ENCODE results near the gene FOXO3.

FOXO3 gene

DNA sequence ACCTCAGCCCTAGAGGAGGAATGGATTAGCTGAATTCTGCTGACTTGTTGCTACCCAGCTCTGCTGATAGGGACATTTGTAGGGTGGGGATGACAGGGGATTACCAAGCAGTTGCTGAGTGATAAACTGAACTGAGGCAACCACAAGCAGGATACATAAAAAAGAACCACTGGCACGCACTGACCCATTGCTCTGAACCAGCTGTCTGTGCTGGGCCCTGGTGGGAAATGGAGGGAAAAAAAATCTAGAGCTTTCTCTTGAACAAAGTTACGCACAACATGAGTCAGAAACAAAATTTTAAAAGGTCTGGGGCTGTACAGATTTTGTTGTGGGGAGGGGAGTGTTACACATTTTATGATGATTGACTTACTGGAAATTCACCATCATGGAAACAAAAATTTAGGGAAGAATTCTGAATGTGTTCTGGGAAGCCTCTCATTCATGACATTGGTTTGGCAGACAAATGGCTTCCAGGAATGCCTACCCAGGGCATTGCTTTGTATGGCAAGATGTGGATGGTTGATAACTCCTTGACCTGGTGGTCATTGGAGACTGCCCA lies 37.7 kb downstream of the FOXO3 start:
- Histone ChIP-seq H3K9me3 (ENCODE audit: severe bottlenecking) (no peaks in the 10 kb centered on the region), H3K4me3 (ENCODE audit: low read depth, low read length) (no peak overlapping the region), H3K27ac (no peak overlapping the region), H3K27me3 (ENCODE audit: insufficient read depth, low read depth, severe bottlenecking) (no peaks in the 10 kb centered on the region), H3K36me3 (no peaks in the 10 kb centered on the region; the same call in 1 of the 2 replicates)
- TF ChIP-seq, protein P1, sequence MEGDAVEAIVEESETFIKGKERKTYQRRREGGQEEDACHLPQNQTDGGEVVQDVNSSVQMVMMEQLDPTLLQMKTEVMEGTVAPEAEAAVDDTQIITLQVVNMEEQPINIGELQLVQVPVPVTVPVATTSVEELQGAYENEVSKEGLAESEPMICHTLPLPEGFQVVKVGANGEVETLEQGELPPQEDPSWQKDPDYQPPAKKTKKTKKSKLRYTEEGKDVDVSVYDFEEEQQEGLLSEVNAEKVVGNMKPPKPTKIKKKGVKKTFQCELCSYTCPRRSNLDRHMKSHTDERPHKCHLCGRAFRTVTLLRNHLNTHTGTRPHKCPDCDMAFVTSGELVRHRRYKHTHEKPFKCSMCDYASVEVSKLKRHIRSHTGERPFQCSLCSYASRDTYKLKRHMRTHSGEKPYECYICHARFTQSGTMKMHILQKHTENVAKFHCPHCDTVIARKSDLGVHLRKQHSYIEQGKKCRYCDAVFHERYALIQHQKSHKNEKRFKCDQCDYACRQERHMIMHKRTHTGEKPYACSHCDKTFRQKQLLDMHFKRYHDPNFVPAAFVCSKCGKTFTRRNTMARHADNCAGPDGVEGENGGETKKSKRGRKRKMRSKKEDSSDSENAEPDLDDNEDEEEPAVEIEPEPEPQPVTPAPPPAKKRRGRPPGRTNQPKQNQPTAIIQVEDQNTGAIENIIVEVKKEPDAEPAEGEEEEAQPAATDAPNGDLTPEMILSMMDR (IDR thresholded peaks at IDR 0.05; ENCODE audit: low read depth, low read length) = no peak
- peak; percentile 46 for DNase-seq

DNA sequence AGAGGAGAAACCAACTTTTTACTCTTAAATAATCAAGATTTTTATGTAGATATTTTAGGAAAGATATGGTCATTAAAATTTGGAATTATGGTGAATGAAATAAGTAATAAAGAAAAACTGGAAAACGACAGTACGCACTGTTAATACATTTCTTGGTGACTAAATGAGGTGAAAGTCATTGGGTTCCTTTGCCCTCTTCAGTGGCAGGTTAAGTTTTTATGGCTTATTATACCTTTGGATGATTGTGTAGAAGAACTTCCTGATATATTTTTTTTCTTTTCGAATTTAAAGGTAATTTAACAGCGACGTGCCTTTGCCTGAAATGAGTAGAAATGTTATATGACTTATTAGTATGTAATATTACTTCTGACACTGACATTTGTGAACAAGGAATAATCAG lies 43.4 kb downstream of the FOXO3 start:
- no peak for DNase-seq
- Histone ChIP-seq H3K9me3 (ENCODE audit: severe bottlenecking) (no peaks in the 10 kb centered on the region), H3K27ac (no peak overlapping the region), H3K36me3 (no peaks in the 10 kb centered on the region; the same call in 1 of the 2 replicates), H3K27me3 (ENCODE audit: insufficient read depth, low read depth, severe bottlenecking) (no peaks in the 10 kb centered on the region), H3K4me3 (ENCODE audit: low read depth, low read length) (no peak overlapping the region)
- TF ChIP-seq, protein P1 (IDR thresholded peaks at IDR 0.05; ENCODE audit: low read depth, low read length) = no peak

DNA sequence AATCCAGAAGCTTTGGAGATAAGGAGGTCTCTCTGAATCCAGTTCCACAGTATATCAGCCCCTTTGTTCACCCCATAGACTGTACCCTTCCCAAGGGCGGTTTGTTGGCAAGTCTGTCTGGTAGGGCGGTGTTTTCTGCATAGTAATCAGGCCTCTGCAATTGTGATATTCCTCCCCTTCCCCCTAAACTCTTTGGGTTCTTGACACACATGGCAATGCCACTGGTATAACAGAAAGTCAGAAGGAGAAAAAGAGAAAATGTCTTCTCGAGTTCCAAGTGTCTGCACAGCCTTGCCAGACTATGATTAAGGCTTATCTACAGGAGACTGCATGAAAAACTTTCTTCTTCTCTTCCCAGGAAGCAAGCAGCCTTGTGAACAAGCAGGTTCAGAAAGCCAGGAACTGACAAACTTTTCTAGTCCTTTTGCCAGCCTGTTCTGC lies 45.6 kb downstream of the FOXO3 start:
- TF ChIP-seq, protein P1 (IDR thresholded peaks at IDR 0.05; ENCODE audit: low read depth, low read length) = no peak
- H3K36me3 ChIP-seq = no peaks in the 10 kb centered on the region
- H3K4me3 ChIP-seq (ENCODE audit: low read depth, low read length) = no peak overlapping the region
- H3K27me3 ChIP-seq (ENCODE audit: insufficient read depth, low read depth, severe bottlenecking) = no peaks in the 10 kb centered on the region
- DNase-seq = no peak
- H3K9me3 ChIP-seq (ENCODE audit: severe bottlenecking) = no peaks in the 10 kb centered on the region
- no peak overlapping the region for H3K27ac ChIP-seq

DNA sequence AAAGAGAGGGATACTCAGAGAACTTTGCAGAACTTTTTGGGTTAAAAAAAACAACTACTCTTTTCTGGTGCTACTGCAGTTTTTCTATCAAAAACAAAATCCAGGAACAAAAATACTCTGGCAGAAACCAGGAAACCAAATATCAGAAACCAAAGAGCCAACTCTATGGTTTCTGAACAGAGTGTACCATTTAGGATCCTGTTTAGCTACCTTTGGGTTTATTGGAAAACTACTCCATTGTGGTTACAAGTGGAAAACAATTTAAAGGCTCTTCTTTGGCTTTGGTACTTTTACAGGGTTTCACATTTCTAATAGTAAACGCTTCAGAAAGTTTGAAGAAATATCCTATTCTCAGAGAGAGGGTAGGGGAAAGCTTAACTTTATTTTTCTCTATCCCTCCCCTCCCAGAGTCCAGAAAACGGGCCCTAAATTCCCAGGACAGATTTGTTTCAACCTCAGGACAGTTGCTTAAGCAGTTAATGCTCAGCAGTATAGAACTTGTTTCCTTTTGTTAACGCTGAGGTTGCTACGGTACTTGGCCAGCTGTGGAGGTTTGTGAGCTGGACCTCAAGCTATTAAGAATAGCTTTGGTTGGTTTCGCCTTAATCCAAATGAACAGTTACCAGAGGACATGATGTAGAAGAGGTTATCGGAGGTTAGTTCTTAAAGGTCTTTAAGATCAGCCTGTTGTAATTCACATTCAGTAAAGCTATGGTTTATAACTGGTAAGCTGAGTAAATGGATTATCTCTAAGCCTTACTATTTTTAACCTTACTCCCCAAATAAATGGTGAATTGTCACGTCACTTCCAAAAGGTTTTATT lies 47.9 kb downstream of the FOXO3 start:
- TF ChIP-seq, protein P1 (IDR thresholded peaks at IDR 0.05; ENCODE audit: low read depth, low read length) = no peak

DNA sequence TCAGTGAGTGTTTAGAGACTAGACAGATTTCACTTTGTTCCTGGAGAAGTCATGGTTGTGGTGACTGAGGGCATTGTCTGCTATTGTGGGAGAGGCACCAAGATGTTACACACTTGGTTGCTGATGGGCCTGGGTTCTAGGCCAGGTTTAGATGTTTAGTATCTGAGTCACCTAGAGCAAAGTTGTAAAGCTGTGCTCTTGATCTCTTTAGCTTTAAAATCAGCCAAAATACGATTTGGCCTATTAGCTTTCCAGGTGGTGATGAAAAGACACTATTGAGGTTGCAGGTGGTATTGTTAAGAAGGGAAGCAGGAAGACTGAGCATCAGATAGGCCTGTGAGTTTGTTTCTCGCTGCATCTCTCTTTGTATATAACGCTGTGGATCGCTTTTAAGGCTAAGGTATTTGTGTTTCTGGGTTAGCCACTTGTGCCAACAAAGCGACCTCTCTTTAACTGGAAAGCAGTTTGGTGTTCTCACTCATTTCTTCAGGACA lies 48.6 kb downstream of the FOXO3 start:
- no peak overlapping the region for H3K4me3 ChIP-seq (ENCODE audit: low read depth, low read length)
- no peaks in the 10 kb centered on the region for H3K36me3 ChIP-seq
- peak; percentile 16 for DNase-seq
- no peaks in the 10 kb centered on the region for H3K27me3 ChIP-seq (ENCODE audit: insufficient read depth, low read depth, severe bottlenecking)
- no peaks in the 10 kb centered on the region for H3K9me3 ChIP-seq (ENCODE audit: severe bottlenecking)
- H3K27ac ChIP-seq = no peak overlapping the region
- TF ChIP-seq, protein P1 (IDR thresholded peaks at IDR 0.05; ENCODE audit: low read depth, low read length) = no peak

More for the DNA sequence above, 47.9 kb downstream of the FOXO3 start:
- Histone ChIP-seq H3K36me3 (no peaks in the 10 kb centered on the region), H3K27ac (no peak overlapping the region), H3K27me3 (ENCODE audit: insufficient read depth, low read depth, severe bottlenecking) (no peaks in the 10 kb centered on the region), H3K9me3 (ENCODE audit: severe bottlenecking) (no peaks in the 10 kb centered on the region), H3K4me3 (ENCODE audit: low read depth, low read length) (no peak overlapping the region)
- peak; percentile 45 for DNase-seq
